Sigmoid colon (tissue), 7 donors: ENCODE measurements around the gene GCFC2. TPM values are rescaled to one million over a fixed set of nuclear protein-coding genes. Genes with fewer than 3 reads are reported as not detected.

Source experiments
- DNase-seq: peaks from one replicate; pipeline ENCODE4 v3.0.0-alpha.2; 2019
- H3K27ac ChIP-seq, 4 donors: fragments of 200-600 bp; sonication (generic); one replicate each; pipeline ENCODE4 v1.5.1; 2016 to 2019; ENCODE audit warnings: mild to moderate bottlenecking in 1 of 4
- H3K27me3 ChIP-seq, 3 donors: fragments of 200-600 bp; sonication (generic); one replicate each; pipeline ENCODE4 v1.5.1; 2019; ENCODE audit warnings: mild to moderate bottlenecking in 1 of 3
- H3K36me3 ChIP-seq, 4 donors: fragments of 200-600 bp; sonication (generic); one replicate each; pipeline ENCODE4 v1.5.1; 2016 to 2019
- H3K4me1 ChIP-seq, 4 donors: fragments of 200-600 bp; sonication (generic); one replicate each; pipeline ENCODE4 v1.5.1; 2017 to 2019
- H3K4me3 ChIP-seq, 4 donors: fragments of 200-600 bp; sonication (generic); one replicate each; pipeline ENCODE4 v1.5.1; 2017 to 2019; ENCODE audit warnings: mild to moderate bottlenecking in 2 of 4, moderate library complexity in 1 of 4
- H3K9me3 ChIP-seq, 4 donors: fragments of 200-600 bp in 3 of 4; sonication (generic) in 3 of 4; one replicate each; pipeline versions ENCODE4 v1.5.1 to v1.6.1; 2013 to 2019
- CTCF ChIP-seq, 4 experiments: fragments of 450-650 bp in 3 of 4; fragments of 200-600 bp in 1 of 4; IDR thresholded peaks; one replicate each; pipeline ENCODE4 v1.5.1; 2016 to 2019; ENCODE audit warnings: antibody characterized with exemption in 4 of 4, mild to moderate bottlenecking in 3 of 4, moderate library complexity in 2 of 4
- EP300 ChIP-seq, 4 donors: sonication (generic); formaldehyde crosslinking; IDR thresholded peaks; one replicate each; pipeline ENCODE4 v1.6.1; 2017; ENCODE audit warnings: antibody characterized with exemption in 4 of 4
- POLR2A ChIP-seq, 2 donors: fragments of 450-650 bp; IDR thresholded peaks; one replicate each; pipeline ENCODE4 v1.6.1; 2016; ENCODE audit warnings: antibody characterized with exemption in 2 of 2, mild to moderate bottlenecking in 2 of 2, moderate library complexity in 2 of 2
- POLR2AphosphoS5 ChIP-seq, 4 donors: sonication (generic); formaldehyde crosslinking; IDR thresholded peaks; one replicate each; pipeline ENCODE4 v1.6.1; 2017; ENCODE audit warnings: antibody characterized with exemption in 4 of 4
- WGBS, 2 donors: extraction: QIAGEN DNeasy Blood & Tissue Kit; methylation state at CpG; one replicate each; pipeline ENCODE4 v1.1.7; 2013; 5-methylcytosine and 5-hydroxymethylcytosine counted together
- intact Hi-C: fragments of 100-400 bp; cut with DNase I; formaldehyde crosslinking; loops from one replicate; pipeline ENCODE4 v1.15.1; 2023
- polyA plus RNA-seq, 3 donors: library from polyadenylated mRNA; stranded (reverse); fragments of 200-250 nt; gene quantifications; one replicate each; pipeline ENCODE4 v1.2.3, GENCODE V29; 2013
- total RNA-seq, 4 donors: library from RNA; depleted of rRNA; stranded (reverse); fragments of >200 nt; gene quantifications; one replicate each; pipeline ENCODE4 v1.1.0, GENCODE V29; 2016
- donor health status: healthy with polysubstance abuse.
- donor health status: Bipolar disorder and iron deficiency.
- donor health status: healthy.

GCFC2 gene
- total and polyA plus RNA-seq, 7 donors, result 8.1 to 35.5 (median 22.2) TPM

GRCh38 chr2:75737961-75738360 lies 27.2 kb upstream of the GCFC2 start:
- 92 to 96% methylated on average over 1 of the region's 1 CpG for WGBS, 2 donors
- Histone ChIP-seq H3K4me3 (no peak overlapping the region), H3K27me3 (no peaks in the 10 kb centered on the region), H3K36me3 (no peaks in the 10 kb centered on the region), H3K27ac (no peak overlapping the region), H3K4me1 (no peaks in the 10 kb centered on the region), H3K9me3 (no peaks in the 10 kb centered on the region)
- intact Hi-C loops, result no loop called here
- no peak for DNase-seq
- TF ChIP-seq POLR2AphosphoS5 (IDR thresholded peaks at IDR 0.05), result no peak
- no peak for TF ChIP-seq EP300 (IDR thresholded peaks at IDR 0.05)
- no peak for TF ChIP-seq CTCF (IDR thresholded peaks at IDR 0.05)
- TF ChIP-seq POLR2A (IDR thresholded peaks at IDR 0.05), result no peak

DNA sequence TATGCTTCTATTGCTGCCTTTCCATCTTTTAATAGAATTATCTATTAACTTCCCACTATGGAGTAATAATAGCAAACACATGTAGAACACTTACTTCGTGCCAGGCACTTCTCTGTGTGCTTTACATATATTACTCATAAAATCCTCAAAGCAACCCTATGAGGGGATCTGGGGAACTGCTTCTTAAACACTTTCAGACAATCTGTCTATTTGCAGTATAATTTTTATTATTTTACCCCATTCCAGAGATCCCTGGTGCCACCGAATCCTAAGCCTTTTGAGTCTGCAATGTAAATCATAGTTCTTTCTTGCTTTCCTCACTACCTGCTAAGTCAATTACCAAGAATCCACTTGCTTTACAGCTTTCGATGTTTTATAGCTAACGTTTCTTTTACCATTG lies 25.6 kb upstream of the GCFC2 start:
- 66 to 75% methylated on average over 4 of the region's 4 CpGs for WGBS, 2 donors
- Histone ChIP-seq H3K4me1 (no peaks in the 10 kb centered on the region), H3K36me3 (no peaks in the 10 kb centered on the region), H3K27me3 (no peaks in the 10 kb centered on the region), H3K9me3 (no peaks in the 10 kb centered on the region), H3K4me3 (no peak overlapping the region), H3K27ac (no peak overlapping the region)
- TF ChIP-seq POLR2AphosphoS5 (IDR thresholded peaks at IDR 0.05) (no peak), EP300 (IDR thresholded peaks at IDR 0.05) (no peak), CTCF (IDR thresholded peaks at IDR 0.05) (no peak), POLR2A (IDR thresholded peaks at IDR 0.05) (no peak)
- intact Hi-C loops, result no loop called here
- DNase-seq, result no peak

- intact Hi-C loops, result no loop called here
Measured at GRCh38 chr2:75729861-75730260, 19.1 kb upstream of the GCFC2 start.

GRCh38 chr2:75728614-75729419 lies 18.1 kb upstream of the GCFC2 start:
- no peak for TF ChIP-seq EP300 (IDR thresholded peaks at IDR 0.05)
- no peak for TF ChIP-seq CTCF (IDR thresholded peaks at IDR 0.05)
- TF ChIP-seq POLR2AphosphoS5 (IDR thresholded peaks at IDR 0.05), result no peak
- TF ChIP-seq POLR2A (IDR thresholded peaks at IDR 0.05), result no peak
- H3K4me1 ChIP-seq, result no peaks in the 10 kb centered on the region
- no peaks in the 10 kb centered on the region for H3K9me3 ChIP-seq
- no peak for DNase-seq
- intact Hi-C loops, result no loop called here
- H3K27me3 ChIP-seq, result peaks cover 0 to under 1% (median 0%) of the 10 kb centered on the region in 3 donors
- H3K27ac ChIP-seq, result no peak overlapping the region
- 66 to 77% methylated on average over 6 of the region's 6 CpGs for WGBS, 2 donors
- H3K4me3 ChIP-seq, result no peak overlapping the region
- H3K36me3 ChIP-seq, result no peaks in the 10 kb centered on the region

More at GRCh38 chr2:75729861-75730260, 19.1 kb upstream of the GCFC2 start:
- TF ChIP-seq EP300 (IDR thresholded peaks at IDR 0.05) (no peak), CTCF (IDR thresholded peaks at IDR 0.05) (no peak), POLR2A (IDR thresholded peaks at IDR 0.05) (no peak), POLR2AphosphoS5 (IDR thresholded peaks at IDR 0.05) (no peak)
- Histone ChIP-seq H3K27me3 (no peaks in the 10 kb centered on the region), H3K9me3 (no peaks in the 10 kb centered on the region), H3K4me3 (no peak overlapping the region), H3K4me1 (no peaks in the 10 kb centered on the region), H3K36me3 (no peaks in the 10 kb centered on the region), H3K27ac (no peak overlapping the region)
- no peak for DNase-seq
- 49 to 72% methylated on average over 5 of the region's 5 CpGs for WGBS, 2 donors
